DMS53 treated with DMSO at 0.1 percent for 48 hours (cell line): ENCODE results near the gene CDC42EP5.
"Not testable (repeated sequence)": the region's sequence is repeated elsewhere in the genome, so short reads cannot be mapped to it uniquely, and the experiment has no call there.

Source experiments
- DNase-seq: peaks from one replicate; lab custom pipeline; 2025; ENCODE audit not compliant: unreplicated experiment; lab: John Stamatoyannopoulos, UW

The CDC42EP5 gene

DNA sequence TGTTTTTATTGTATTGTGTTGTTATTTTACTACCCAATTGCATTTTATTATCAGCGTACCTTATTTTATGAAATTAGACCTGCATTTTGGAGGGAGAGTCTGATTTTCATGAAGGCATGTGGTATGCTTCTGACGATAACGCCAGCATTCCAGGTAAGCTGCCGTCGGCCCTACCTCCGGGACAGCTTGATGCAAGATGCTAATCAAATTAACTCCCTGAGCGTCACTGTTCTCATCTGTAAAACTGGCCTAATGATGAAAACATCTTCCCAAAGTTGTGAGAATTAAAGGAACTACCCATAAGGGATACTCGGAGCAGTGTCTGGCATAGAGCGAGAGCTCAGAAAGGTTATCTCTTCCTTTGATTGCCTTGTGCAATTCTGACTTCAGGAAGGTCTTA lies 16.7 kb upstream of the CDC42EP5 start:
- no peak for DNase-seq

DNA sequence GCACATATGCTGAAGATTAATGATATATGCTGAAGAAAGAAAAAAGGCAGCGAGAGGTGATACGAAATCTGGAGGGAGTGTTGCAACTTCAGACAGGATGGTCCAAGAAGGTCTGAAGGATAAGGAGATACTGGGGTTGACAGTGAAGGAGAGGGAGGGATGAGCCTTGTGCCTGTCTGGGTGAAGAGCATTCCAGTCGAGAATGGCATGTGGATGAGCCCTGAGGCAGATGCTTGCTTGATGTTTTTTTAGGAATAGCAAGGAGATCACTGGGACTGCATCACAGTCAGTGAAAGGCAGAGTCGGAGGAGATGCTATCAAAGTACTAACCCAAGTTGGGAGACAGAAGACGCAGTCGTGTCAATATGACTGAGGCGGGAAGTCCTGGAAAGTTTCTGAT lies 16.2 kb upstream of the CDC42EP5 start:
- no peak for DNase-seq

DNA sequence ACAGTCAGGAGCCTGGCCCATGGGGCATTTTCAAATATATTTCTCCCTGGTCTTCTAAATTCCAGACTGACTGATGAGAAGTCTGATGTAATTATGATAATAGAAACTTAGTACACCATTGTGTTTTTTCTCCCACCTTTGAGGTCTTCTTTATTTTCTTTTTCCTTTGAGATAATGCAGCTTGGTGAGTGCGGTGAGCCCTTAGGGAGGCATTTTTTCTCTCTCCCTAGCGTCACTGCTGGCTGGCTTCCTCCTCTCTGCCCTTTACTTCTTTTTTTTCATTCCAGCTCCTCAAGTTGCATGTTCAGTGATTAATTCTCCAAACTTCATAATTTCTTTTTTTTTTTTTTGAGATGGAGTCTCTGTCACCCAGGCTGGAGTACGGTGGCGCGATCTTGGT lies 12.8 kb upstream of the CDC42EP5 start:
- DNase-seq = no peak

DNA sequence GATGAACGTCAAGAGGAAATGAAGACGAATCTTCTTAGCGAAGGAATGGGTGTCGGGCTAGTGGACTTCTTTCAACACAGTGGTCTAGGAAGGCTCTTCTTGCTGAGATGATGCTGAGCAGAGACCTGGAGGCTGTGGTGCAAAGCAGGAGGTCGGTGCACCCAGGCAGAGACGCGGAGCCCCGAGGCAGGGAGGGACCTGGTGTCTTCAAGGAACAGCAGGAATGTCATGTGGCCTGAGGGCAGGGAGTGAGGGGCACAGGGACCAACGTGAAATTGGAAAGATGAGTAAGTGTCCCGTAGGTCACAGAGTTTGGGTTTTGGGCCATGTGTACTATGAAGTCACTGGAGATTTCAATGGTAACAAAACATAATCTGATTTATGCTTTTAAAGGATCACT lies 11.4 kb upstream of the CDC42EP5 start:
- no peak for DNase-seq

GRCh38 chr19:54482889-54483288 lies 9.8 kb upstream of the CDC42EP5 start:
- DNase-seq = no peak

DNA sequence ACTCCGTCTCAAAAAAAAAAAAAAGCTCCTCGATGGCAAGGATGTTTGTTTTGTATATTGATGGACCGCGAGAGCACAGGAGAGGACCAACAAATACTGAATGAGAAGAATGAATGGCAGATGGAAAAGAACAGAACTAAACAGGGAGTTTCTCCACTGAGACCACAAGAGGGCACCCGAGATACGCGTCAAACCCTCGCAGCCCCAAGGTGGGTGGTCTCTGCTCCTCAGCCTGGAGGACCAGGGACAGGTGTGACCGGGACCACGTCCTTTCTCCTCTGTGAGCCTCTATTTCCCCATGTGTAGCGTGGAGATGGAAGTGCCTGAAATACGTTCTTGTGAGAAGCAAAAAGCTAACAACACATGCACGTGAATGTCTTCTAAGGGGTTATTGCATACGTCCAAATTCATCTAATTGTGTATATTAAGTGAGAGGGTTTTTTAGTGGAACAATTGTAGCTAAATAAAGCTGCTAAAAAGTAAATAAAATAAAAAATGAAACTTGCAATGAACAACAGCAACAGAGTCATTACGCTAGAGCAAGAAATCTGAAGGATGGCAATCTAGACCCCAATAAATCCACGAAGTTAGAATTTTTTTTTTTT lies 8.3 kb upstream of the CDC42EP5 start:
- peak; percentile 9 for DNase-seq

GRCh38 chr19:54480051-54480450 lies 7.0 kb upstream of the CDC42EP5 start:
- no peak for DNase-seq

DNA sequence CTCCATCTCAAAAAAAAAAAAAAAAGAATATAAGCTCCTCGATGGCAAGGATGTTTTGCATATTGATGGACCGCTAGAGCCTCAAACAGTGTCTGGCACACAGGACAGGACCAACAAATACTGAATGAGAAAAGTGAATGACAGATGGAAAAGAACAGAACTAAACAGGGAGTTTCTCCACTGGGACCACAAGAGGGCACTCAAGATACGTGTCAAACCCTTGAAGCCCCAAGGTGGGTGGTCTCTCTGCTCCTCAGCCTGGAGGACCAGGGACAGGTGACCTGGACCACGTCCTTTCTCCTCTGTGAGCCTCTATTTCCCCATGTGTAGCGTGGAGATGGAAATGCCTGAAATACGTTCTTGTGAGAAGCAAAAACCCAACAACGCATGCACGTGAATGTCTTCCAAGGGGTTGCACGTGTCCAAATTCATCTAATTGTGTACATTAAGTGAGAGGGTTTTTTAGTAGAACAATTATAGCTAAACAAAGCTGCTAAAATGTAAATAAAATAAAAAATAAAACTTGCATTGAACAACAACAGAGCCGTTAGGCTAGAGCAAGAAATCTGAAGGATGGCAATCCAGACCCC lies 5.7 kb upstream of the CDC42EP5 start:
- DNase-seq = peak; percentile 5

DNA sequence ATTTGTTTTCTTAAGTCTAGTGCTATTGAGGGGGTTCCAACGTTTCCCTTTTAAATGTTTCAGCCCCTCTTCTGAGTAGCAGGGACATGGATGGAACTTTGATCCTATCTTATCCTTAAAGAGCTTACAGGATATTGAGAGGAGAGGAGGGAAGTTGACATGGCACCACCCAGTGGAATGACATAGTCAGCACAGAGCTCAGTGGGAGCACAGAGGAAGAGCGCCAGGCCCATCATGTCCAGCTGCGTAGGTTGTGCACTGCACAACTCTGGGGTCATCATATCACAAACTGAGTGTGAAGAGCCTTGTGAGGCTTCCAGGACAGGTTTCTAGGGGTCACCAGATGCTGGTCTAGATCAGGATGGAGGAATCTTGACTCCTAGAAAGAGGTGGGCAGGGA lies 4.6 kb upstream of the CDC42EP5 start:
- no peak for DNase-seq

DNA sequence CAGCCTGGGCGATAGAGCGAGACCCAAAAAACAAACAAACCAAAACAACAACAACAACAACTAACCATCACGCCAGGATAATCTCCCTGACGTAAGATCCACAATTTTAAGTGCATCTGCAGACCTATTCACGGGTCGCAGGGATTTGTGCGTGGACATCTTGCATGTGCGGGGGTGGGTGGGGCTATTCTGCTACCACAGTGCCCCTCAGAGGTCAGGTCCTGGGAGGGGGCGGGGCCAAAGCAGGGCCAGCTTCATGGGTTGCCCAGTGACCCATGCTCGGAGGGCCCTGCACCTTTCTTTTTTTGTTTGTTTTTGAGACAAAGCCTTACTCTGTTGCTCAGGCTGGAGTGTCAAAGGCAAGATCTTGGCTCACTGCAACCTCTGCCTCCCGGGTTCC lies 2.6 kb upstream of the CDC42EP5 start:
- no peak for DNase-seq

GRCh38 chr19:54473892-54474372 lies 836 bp upstream of the CDC42EP5 start:
- no peak for DNase-seq

DNA sequence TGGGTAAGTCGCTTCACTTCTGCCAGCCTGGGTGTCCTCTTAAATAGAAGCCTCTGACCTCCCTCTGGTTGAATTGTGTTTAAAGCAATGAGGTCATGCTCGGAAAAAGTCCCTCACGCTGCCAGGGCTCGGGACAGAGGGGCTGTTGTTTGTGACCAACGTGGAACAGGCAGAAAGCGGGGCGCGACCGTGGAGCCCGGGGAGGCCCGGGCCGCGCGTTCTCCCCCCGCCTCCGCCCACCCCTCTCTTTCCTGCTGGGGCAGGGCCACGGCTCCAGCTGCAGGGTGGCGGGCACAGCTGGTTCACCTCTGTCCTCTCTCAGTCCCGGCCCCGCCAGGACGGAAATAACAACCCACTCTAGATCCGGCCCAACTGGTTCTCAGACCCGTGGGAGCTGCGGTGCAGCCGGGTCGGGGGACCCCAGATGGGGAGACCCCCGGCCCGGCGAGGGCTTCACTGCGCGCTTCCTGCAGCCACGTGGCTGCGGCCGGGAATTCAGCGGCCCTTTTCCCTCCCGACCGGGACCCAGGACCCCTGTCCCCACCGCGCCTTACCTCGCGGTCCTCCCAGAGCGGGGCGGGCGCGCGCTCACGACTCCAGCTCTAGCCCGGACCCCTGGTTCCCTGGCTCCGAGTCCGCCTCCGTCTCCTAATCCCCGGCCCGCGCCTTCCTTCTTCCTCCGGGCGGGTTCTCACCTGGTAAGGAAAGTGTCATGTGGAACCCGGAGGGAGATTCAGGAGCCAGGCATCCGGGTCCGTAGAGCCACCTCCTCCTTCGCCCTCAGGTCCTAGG lies 1.9 kb downstream of the CDC42EP5 start:
- peak; percentile 23 for DNase-seq

GRCh38 chr19:54470276-54470887 lies 2.7 kb downstream of the CDC42EP5 start:
- no peak for DNase-seq

DNA sequence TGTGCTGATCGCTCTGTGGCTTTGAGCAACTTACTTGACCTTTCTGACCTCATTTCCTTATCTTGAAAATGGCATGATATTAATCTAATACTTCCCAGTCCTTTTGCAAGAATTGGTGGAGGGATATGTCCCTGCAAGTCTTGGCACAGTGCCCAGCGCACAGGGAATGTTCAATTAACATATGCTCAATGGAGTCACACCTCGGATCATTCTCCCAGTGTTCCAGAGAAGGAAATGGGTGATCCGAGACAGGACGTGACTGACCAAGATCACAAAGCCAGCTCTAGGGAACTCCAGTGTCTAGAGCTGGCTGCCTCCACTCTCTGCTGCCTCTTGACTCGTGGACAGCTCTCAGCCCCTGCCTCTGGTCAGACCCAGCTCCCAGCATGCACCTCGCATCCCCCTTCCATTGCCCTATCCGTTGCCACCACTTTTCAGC lies 3.6 kb downstream of the CDC42EP5 start:
- no peak for DNase-seq

DNA sequence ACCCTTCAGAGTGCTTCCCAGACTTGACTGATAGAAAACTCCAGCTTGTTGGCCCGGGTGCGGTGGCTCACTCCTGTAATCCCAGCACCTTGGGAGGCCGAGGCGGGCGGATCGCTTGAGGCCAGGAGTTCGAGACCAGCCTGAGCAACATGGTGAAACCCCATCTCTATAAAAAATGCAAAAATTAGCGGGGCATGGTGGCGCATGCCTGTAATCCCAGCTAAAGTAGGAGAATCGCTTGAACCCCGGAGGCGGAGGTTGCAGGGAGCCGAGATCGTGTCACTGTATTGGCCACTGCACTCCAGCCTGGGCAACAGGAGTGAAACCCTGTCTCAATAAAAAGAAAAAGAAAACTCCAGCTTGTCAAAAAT lies 7.0 kb downstream of the CDC42EP5 start:
- DNase-seq = not testable (repeated sequence)

GRCh38 chr19:54465426-54466109 lies 7.5 kb downstream of the CDC42EP5 start:
- DNase-seq = no peak

- no peak for DNase-seq
These were observed 8.3 kb downstream of the CDC42EP5 start for GRCh38 chr19:54464630-54465425.

DNA sequence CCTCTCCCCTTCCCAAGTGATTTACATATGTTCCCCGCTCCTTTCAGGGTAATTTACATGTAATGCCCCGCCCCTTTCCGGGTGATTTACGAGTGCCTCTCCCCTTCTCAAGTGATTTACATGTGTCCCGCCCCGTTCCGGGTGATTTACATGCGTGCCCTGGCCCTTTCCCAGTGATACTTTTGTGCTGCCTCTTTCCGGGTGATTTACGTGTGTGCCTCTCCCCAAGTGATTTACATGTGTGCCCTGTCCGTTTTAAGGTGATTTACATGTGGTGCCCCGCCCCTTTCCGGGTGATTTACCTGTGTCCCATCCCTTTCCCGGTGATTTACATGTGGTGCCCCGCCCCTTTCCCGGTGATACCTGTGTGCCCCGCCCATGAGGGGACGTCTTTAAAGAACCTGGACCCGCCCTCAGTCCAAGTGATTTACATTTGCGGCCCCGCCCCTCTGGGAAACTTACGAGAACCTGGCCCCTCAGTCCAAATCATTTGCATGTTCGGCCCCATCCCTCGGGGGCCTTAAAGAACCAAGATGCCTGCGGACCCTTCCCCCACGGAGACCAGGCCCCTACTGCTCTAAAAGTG lies 9.0 kb downstream of the CDC42EP5 start:
- DNase-seq = peak; percentile 65

DNA sequence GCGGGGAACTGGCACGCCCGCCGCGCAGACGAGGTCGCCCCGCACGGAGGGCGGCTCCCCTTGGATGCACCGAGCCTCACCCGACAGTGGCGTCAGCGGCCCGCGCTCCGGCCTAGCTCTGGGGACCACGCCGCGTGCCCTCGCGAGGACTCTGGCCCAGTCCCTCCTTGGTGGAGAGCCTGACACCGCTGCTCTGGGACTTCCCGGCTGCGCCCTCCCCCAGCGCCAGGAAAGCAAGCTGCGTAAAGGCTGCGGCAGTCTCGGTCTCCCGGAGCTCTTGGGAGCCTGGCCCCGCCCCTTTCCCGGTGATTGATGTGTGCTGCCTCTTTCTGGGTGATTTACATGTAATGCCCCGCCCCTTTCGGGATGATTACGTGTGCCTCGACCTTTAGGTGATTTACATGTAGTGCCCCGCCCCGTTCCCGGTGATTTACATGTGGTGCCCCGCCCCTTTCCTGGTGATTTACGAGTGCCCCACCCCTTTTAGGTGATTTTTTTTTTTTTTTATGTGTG lies 9.5 kb downstream of the CDC42EP5 start, which contains the start of gene LENG9:
Gene LENG9 (minus strand): TSS at position 248 of the 513 bp plus-strand sequence. CDS start 252 bp downstream, outside the sequence.
- DNase-seq = peak; percentile 75
